Tibial nerve (tissue), 4 donors: Measurements from ENCODE around the gene NFKBIB. TPM values are rescaled to one million over a fixed set of nuclear protein-coding genes. Genes with fewer than 3 reads are reported as not detected.

ENCODE experiments used
- DNase-seq, 2 donors: peaks; one replicate each; pipeline ENCODE4 v3.0.0-alpha.2; 2019; ENCODE audit warnings: low spot score in 2 of 2
- H3K27ac ChIP-seq, 4 donors: fragments of 200-600 bp; sonication (generic) in 3 of 4; one replicate each; pipeline ENCODE4 v1.5.1; 2017 to 2019; ENCODE audit warnings: mild to moderate bottlenecking in 1 of 4
- H3K27me3 ChIP-seq, 2 donors: fragments of 200-600 bp; sonication (generic) in 1 of 2; one replicate each; pipeline versions ENCODE4 v1.5.1 to v1.6.0; 2017 to 2019
- H3K36me3 ChIP-seq, 3 donors: fragments of 200-600 bp; sonication (generic); one replicate each; pipeline ENCODE4 v1.5.1; 2018 to 2019
- H3K4me1 ChIP-seq, 4 donors: fragments of 200-600 bp; sonication (generic) in 3 of 4; one replicate each; pipeline ENCODE4 v1.5.1; 2017 to 2019
- H3K4me3 ChIP-seq, 4 donors: fragments of 200-600 bp; sonication (generic) in 3 of 4; one replicate each; pipeline ENCODE4 v1.5.1; 2017 to 2019; ENCODE audit warnings: mild to moderate bottlenecking in 1 of 4, moderate library complexity in 1 of 4
- H3K9me3 ChIP-seq, 4 donors: fragments of 200-600 bp; sonication (generic) in 3 of 4; one replicate each; pipeline ENCODE4 v1.5.1; 2017 to 2019
- EP300 ChIP-seq, 2 donors: sonication (generic); formaldehyde crosslinking; IDR thresholded peaks; one replicate each; pipeline ENCODE4 v1.6.1; 2017; ENCODE audit warnings: antibody characterized with exemption in 2 of 2, mild to moderate bottlenecking in 1 of 2
- POLR2A ChIP-seq, 2 donors: fragments of 450-650 bp; IDR thresholded peaks; one replicate each; pipeline ENCODE4 v1.6.1; 2017; ENCODE audit warnings: antibody characterized with exemption in 2 of 2, mild to moderate bottlenecking in 2 of 2, moderate library complexity in 2 of 2
- WGBS, 2 donors: methylation state at CpG; one replicate each; pipeline ENCODE4 v1.1.5; 2018; 5-methylcytosine and 5-hydroxymethylcytosine counted together
- total RNA-seq, 4 donors: library from RNA; depleted of rRNA; stranded (reverse); fragments of >200 nt; gene quantifications; one replicate each; pipeline ENCODE4 v1.1.0, GENCODE V29; 2016
- TF ChIP-seq, protein P1 (sequence below), 5 experiments: fragments of 200-600 bp in 3 of 5; fragments of 450-650 bp in 2 of 5; sonication (generic) in 3 of 5; IDR thresholded peaks; one replicate each; pipeline ENCODE4 v1.5.1; 2016 to 2019; ENCODE audit warnings: antibody characterized with exemption in 5 of 5, mild to moderate bottlenecking in 3 of 5, moderate library complexity in 2 of 5

NFKBIB gene
- total RNA-seq, 4 donors from 2014 or later, result 16.0 to 33.0 (median 25.2) TPM

DNA sequence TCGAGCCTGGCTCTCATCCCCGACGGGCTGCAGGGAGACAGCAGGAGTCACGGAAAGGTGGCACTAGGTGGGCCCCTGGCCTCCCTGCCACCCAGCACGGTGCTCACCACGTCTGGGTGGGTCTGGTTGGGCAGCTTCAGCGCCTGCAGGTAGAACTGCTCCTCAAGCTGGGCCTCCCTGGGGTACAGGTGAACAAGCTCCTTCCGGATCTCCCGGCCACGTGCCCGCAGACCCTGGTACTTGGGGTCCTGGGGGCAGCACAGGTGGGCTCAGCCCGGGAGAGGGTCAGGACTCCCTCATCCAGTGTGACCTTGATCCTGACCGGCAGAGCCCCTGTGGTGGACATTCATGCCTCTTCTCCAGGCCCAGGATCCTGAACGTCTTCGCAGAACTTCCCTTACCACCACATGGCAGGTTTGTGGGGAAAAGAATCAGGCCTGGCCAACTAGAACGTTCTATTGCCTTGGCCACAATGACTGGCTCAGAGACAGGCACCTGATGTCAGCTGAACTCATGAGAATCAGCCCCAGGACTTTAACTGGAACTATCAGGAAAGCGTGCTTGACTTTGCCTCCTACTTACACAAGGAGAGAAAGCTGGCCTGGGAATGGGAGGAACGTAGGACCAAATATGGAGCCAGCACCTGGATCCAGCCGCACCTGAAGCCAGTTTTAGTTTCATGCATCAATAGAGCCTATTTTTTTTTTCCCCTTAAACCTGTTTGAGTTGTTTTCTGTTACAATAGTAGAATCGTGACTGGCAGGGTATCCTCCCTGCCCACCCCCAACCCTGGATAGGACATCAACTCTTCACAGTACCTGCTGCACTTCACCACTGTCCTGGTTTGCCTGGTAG lies 21.9 kb downstream of the NFKBIB start:
- WGBS, 2 donors, result 86 to 91% methylated on average over 15 to 19 of the region's 20 CpGs
- TF ChIP-seq POLR2A (IDR thresholded peaks at IDR 0.05) (no peak), EP300 (IDR thresholded peaks at IDR 0.05) (no peak)
- TF ChIP-seq, protein P1, sequence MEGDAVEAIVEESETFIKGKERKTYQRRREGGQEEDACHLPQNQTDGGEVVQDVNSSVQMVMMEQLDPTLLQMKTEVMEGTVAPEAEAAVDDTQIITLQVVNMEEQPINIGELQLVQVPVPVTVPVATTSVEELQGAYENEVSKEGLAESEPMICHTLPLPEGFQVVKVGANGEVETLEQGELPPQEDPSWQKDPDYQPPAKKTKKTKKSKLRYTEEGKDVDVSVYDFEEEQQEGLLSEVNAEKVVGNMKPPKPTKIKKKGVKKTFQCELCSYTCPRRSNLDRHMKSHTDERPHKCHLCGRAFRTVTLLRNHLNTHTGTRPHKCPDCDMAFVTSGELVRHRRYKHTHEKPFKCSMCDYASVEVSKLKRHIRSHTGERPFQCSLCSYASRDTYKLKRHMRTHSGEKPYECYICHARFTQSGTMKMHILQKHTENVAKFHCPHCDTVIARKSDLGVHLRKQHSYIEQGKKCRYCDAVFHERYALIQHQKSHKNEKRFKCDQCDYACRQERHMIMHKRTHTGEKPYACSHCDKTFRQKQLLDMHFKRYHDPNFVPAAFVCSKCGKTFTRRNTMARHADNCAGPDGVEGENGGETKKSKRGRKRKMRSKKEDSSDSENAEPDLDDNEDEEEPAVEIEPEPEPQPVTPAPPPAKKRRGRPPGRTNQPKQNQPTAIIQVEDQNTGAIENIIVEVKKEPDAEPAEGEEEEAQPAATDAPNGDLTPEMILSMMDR (IDR thresholded peaks at IDR 0.05), result no peak
- no peak overlapping the region for H3K27ac ChIP-seq
- peaks cover 0 to 50% (median 0%) of the 10 kb centered on the region in 3 donors for H3K36me3 ChIP-seq
- H3K4me3 ChIP-seq, result no peak overlapping the region
- DNase-seq, result no peak
- H3K9me3 ChIP-seq, result no peaks in the 10 kb centered on the region
- H3K4me1 ChIP-seq, result no peaks in the 10 kb centered on the region
- no peaks in the 10 kb centered on the region for H3K27me3 ChIP-seq

DNA sequence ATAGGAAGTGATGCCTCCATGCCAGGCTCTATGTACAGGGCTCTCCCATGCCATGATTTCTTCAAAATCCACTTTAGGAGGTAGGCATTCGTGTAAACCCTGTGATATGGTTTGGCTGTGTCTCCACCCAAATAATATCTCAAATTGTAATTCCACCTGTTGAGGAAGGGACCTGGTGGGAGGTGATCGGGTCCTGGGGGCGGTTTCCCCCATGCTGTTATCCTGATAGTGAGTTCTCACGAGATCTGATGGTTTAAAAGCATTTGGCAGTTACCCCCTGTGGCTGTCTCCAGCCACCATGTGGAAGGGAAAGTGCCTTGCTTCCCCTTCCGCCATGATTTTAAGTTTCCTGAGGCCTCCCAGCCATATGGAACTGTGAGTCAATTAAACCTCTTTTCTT lies 22.7 kb downstream of the NFKBIB start:
- Histone ChIP-seq H3K27me3 (no peaks in the 10 kb centered on the region), H3K36me3 (peaks cover 0 to 50% (median 0%) of the 10 kb centered on the region in 3 donors), H3K4me1 (no peaks in the 10 kb centered on the region), H3K9me3 (no peaks in the 10 kb centered on the region), H3K4me3 (no peak overlapping the region), H3K27ac (no peak overlapping the region)
- DNase-seq, result no peak
- WGBS, 2 donors, result 89 to 92% methylated on average over 5 of the region's 5 CpGs
- TF ChIP-seq, protein P1 (IDR thresholded peaks at IDR 0.05), result no peak
- TF ChIP-seq EP300 (IDR thresholded peaks at IDR 0.05) (no peak), POLR2A (IDR thresholded peaks at IDR 0.05) (no peak)

DNA sequence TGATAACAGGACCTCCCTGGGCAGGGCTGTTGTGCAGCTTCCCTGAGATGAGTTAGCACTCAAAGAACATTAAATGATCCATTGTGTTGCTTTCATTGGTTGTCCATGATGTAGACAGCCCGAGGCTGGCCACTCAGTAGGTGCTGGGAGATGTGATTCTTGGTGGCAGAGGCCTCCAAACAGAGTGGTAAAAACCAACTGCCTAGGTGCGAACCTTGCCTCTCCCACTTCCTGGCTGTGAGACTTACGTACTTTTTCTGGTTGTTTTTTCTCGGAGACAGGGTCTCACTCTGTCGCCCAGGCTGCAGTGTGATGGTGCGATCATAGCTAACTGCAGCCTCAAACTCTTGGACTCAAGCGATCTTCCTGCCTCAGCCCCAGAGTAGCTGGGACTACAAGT lies 24.6 kb downstream of the NFKBIB start:
- Histone ChIP-seq H3K27ac (no peak overlapping the region), H3K4me1 (peaks cover 0 to 2% (median under 1%) of the 10 kb centered on the region in 4 donors), H3K27me3 (no peaks in the 10 kb centered on the region), H3K36me3 (peaks cover 0 to 58% (median 0%) of the 10 kb centered on the region in 3 donors), H3K4me3 (no peak overlapping the region), H3K9me3 (no peaks in the 10 kb centered on the region)
- 97% methylated on average over 7 of the region's 7 CpGs for WGBS, 2 donors
- TF ChIP-seq EP300 (IDR thresholded peaks at IDR 0.05) (no peak), POLR2A (IDR thresholded peaks at IDR 0.05) (no peak)
- TF ChIP-seq, protein P1 (IDR thresholded peaks at IDR 0.05), result no peak
- DNase-seq, result no peak

DNA sequence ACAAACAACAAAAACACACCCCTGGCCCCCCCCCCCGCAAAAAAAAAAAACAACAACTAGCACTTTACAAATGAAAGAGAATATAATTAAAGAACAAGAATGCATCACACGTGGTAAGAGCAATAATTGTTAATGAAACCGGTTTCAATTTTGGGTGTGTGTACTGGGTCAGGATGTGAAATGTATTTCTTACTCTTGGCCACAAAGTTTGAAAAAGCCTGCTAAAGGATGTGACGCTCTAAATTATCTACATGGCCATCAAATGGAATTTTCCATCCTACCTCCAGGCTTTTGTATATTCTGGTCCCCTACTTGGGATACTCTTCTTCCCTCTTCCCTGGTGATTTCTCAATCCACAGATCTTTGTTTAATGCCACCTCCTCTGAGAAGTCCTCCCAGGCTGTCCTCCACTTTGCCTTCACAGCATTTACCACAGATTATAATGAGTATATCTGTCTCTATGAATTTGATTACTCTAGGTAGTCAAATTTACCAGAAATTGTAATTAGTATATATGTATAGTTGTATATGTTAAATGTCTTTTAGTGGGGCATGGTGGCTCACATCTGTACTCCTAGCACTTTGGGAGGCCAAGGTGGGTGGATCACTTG lies 28.7 kb downstream of the NFKBIB start:
- TF ChIP-seq POLR2A (IDR thresholded peaks at IDR 0.05), result no peak
- TF ChIP-seq, protein P1 (IDR thresholded peaks at IDR 0.05), result no peak
- no peak for TF ChIP-seq EP300 (IDR thresholded peaks at IDR 0.05)
- WGBS, 2 donors, result 84 to 85% methylated on average over 4 of the region's 4 CpGs
- DNase-seq, result no peak
- Histone ChIP-seq H3K4me1 (peaks cover 0 to 29% (median 14%) of the 10 kb centered on the region in 4 donors), H3K27ac (no peak overlapping the region), H3K9me3 (no peaks in the 10 kb centered on the region), H3K36me3 (peaks cover 0 to 54% (median 0%) of the 10 kb centered on the region in 3 donors), H3K27me3 (no peaks in the 10 kb centered on the region), H3K4me3 (no peak overlapping the region)
